HG03558 (cell line): ENCODE data around the gene NMT1.
A peak's percentile ranks its signal among the peaks of the same experiment; 100 is the strongest.

ENCODE experiments used
- ATAC-seq: cut with Tn5 transposase; IDR thresholded peaks from one replicate; pipeline ENCODE4 v1.9.1; 2021; ENCODE audit warnings: moderate number of reproducible peaks; ENCODE audit not compliant: unreplicated experiment; ENCODE audit errors: extremely low read depth

NMT1 gene

DNA sequence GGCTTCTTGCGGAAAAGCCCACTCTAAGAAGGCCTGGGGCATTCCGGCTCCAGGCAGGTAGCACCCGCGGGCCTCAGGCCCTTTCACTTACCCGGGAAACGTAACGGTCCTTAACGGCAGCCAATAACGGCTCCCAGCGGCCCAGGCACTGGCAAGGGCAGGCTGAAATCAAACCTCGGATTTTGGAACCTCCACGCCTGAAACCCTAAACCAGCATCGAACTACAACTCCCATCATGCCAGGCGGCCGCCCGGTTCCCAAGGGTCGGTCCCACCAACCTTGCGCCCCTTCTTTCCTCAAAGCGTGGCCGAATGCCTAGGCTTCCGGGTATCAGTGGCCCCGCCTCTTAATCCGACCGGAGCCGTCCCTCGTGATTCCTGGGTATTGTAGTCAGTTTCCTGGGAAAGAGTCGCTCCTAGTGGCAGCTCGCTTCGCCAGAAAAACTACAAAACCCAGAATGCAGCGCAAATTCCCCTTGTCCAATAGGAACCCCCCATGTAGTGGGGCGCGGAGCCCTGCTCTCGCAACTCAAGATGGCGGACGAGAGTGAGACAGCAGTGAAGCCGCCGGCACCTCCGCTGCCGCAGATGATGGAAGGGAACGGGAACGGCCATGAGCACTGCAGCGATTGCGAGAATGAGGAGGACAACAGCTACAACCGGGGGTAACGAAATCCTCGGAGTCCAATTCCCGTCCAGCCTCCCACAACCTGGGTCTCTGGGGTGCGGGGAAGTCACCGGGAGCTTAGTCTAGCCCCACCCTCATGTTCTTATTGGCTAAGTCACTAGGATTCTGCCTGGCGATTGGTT, at the start of gene NMT1:
TSS of gene NMT1 (plus strand) at position 521 of the 809 bp plus-strand sequence. CDS start at position 534, 13 bp downstream.
- peak; percentile 61 for ATAC-seq

DNA sequence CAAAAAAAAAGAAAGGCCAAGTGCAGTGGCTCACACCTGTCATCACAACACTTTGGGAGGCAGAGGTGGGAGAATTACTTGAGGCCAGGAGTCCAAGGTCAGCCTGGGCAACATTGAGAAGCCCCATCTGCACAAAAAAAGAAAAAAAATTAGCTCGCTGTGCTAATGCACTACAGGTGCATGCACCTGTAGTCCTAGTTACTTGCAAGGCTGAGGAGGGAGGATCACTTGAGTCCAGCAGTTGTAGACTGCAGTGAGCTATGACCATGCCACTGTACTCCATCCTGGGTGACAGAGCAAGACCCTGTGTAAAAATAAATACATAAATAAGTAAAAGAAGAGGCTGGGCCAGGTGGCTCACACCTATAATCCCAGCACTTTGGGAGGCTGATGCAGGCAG, 49.4 kb upstream of the NMT1 start:
- ATAC-seq: no peak

DNA sequence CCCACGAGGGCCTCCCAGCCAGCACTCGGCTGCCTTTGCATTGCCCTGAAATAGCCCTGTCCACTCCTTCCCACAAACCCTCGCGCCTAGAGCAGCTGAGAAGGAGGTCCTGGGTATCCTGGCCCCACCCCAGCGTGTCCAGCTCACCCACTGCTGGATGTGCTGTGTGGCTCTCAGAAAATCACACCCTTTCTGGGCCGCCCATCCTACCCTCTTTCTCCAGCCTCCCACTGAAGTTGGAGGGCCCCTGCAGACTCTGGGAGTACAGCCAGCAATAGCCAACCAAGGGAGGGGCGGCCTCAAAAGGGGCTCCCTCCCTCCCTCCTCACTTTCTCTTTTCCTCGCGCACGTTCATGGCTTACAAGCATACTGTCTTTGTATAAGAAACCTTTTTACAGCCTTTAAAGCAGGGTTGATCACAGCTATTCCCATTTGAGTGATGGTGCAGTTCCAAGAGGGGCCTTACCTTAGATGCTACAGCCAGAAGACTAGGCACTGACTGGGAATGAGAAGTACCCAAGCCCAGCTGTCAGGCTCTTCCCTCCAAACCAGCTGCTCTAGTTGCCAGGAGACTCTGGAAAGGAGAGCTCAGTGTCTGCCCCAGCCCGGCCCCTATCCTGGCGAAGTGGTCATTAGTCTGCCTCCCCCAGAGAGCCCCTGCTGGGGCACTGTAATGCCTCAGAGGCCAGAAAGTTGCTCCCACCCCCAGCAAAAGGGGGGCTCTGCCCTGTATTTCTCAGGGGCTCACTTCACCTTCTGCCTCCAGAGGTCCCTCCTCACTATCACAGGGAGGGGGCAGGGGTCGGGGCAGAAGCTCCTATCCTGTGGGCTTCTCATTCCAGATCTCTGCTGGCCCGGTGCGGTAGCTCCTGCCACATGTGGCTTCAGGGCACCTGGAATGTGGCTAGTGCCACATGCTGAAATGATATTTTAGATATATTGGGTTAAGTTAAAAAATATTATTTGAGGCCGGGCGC, 47.8 kb upstream of the NMT1 start:
- no peak for ATAC-seq

DNA sequence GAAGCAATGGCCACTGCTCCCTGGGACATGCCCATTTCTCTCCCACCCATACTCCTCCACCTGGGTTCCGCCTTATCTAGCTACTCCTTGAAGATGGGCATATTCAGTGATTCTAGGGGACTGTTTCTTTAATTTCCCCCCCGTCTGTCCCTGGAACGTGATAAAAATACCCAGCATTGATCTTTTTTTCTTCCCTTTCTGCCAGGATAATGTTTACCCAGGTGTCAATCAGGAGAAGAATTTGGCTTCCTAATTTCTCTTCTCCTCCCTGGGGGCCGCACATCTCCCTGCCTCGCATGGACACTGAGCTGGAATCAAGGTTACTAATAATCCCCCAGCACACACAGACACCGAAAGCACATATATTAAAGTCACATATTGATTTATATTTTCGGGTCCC, 44.9 kb upstream of the NMT1 start:
- no peak for ATAC-seq

DNA sequence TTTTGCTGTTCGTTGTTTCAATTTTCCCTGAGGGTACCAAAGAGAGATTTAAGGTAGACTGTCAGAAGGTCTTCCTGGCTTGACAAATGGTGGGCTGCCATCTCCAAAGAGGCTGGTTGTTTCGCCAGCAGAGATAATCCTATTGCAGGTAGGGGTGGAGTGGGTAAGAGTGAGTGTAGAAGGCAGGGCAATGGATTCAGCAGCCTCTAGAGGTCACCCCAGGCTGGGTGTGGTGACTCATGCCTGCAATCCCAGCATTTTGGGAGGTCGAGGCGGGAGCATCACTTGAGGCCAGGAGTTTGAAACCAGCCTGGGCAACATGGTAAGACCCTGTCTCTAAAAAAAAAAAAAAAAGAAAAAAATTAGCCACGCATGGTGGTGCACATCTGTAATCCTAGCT, 44.3 kb upstream of the NMT1 start:
- ATAC-seq: no peak

DNA sequence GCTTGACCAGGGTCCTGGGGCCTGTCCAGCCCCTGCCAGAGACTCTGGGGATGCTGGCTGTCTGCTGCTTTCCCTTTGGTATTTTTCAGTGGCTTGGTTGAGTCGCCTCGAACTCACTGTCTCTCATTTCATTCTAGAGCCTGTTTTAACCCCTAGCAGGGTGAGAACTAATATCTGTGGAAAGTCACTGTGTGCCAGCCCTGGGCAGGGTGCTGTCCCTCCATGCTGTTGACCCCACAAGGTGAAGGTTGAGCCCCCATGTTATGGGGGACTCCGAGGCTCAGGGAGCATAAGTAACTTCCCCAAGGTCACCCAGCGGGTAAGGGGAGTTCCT, 42.6 kb upstream of the NMT1 start:
- no peak for ATAC-seq

DNA sequence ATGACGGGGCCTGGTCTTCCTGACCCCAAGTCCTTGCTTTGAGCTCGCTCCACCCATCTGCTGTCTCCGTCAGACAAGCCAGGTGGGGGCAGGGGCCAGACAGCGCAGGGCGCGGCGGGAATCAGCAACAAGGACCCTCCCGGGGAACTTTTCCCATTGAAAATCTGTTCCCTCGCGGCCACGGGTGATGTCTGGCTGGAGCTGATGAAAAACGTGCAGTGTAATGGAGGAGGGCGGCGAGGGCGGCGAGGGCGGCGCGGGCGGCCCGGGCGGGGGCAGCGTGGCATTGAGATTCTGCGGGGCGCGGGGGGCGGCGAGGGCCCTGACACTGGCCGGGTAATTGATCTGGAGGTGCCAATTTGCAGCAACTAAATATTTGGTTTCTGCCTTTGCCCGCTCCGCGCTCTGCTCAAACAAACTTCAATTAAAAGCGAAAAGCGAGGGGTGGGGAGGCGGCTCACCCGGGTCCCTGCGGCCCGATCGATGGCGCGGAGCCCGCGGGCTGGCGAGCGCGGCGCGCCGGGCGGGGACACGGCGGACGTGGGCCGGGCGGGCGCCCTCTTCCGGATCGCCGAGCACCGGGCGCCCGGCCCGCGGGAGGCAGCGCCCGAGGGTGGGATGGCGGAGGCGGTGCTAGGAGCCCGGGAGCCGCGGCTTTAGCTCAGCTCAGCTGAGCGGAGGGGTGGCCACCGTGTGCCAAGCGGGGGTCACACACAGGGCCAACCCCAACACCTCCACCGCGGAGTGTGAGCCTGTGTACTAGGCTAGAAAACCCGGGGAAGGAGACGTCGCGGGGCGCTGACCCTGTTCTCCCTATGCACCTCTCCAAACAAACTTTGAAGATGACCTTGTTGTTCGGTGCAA, 42.0 kb upstream of the NMT1 start:
- no peak for ATAC-seq

DNA sequence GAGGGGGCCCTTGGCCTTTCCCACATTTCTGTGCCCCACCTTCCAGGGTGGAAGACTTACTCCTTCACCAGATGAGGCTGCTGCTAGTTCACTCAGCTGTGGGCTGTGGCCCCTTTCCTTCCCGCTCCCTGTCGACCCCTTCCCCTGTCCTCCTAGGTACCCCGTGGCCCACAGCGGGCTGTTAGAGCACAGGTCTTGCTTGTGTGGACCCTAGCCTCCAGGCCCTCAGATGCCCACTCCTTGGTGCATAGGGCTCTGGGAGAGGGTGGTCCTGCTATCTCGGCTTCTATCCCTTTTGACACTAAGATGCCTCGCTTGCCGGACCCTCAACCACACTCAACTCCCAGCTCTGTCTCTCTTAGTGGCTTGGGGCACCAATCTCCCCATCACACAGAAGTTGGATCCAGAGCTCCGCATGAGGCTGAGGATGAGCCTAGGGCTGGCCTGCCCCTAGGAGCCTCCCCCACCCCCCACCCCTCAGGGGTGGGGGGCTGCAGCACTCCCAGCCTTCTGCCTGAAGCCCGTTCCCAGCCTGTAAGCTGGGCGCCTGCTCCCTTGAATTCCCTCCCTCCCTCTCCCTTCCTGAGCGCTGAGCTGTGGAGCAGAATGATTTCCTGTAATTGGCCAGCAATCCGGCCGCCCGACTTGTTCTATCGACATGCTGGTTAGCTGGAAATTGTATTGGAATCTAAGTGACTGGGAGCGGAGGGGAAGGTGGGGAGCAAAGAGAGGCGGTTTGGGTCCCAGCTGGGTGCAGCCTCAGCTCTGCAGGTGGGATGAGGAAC, 40.6 kb upstream of the NMT1 start:
- no peak for ATAC-seq

DNA sequence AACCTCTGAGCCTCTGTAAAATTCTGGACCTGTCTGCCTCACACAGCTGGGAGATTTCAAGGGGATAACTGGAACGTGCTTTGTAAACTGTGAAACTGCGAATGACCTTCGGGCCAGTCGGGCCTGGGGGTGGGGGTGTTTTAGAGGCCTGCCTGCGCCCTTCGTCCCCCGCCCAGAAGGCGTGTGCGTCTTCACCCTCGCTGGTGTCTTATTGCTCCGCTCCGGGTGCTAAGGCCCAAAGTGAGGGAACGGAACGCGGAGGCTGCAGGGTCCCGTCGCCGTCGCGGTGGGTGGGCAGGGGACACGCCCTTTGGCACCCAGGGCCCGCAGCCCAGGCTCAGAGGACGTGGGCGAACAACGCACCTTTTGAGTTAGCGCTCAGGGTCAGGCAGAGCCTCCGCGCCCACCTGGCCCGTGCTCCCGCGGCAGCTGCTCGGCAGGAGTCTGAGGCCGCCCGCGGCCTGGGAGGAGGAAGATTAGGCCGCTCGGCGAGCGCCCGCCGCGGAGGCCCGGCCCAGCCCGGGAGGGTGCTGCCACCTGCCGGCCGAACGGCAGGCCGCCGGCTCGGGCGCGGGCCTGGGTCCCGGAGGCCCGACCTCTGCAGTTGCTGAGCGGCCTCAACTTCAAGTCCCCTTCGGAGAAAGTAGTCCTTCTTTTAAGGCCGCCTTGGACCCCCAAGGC, 39.4 kb upstream of the NMT1 start:
- no peak for ATAC-seq

DNA sequence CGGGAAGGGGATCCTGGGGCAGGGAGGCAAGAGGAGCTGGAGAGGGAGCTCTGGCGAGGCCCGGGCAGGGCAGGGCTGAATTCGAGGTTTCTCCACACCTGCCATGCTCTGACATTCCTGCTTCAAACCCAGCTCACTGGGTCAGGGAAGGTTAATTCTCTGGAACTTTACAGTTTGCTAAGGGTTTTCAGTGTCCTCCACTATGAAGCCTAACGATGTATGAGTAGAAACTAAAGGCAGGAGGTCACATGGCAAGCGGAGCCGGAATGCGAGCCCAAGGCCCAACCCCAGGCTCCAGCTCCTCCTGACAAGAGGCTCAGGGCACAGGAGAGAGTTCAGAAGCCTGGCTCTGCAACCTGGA, 38.8 kb upstream of the NMT1 start:
- no peak for ATAC-seq

DNA sequence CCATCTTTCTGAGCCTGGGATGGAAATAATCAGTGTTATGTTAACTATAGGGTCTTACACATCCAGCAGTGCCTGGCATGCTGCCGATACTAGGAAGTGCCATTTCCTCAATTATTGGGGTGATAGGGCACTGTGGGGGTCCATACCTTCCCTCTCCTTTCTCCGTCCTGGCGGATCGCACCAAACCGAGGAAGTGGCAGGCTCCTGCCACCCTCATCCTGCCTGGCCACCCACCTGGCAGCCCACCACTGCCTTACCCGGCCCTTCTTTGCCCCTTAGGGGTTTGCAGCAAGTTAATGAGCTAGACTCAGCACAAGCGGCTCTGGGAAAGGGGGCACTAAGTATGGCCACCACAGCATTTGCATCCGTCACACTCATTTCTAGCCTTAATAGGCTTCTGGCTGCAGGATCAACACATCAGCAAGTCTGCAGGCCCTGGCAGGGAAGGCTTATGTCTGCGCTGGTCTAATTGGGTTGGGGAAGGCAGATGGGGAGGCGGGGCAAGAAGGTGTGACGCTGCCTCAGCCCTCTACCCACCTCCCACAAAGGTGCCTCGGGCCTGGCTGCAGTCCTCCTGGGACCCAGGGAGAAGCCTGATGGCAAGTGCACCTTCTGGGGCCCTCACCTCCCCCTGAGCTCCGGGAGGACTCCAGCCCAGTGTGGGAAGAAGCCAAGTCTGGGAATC, 38.3 kb upstream of the NMT1 start:
- no peak for ATAC-seq

DNA sequence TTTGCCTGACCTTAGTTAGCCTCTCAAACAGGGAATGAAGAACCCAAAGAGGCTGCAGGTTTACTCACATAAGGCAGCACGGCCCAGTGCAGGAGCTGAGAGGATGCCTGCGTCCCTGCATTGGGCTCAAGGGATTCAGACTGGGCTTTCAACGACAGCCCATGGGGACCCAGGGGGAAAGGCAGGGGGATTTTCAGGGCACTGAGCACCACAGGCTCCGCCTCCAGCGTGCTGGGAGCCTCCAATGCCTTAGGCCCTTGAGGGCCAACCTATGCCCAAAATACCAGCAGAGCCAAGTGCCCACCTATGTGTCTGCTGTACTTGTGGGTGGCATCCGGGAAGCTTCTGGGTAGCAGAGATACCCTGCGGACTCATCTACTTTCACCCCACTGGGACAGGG, 32.0 kb upstream of the NMT1 start:
- ATAC-seq: no peak

DNA sequence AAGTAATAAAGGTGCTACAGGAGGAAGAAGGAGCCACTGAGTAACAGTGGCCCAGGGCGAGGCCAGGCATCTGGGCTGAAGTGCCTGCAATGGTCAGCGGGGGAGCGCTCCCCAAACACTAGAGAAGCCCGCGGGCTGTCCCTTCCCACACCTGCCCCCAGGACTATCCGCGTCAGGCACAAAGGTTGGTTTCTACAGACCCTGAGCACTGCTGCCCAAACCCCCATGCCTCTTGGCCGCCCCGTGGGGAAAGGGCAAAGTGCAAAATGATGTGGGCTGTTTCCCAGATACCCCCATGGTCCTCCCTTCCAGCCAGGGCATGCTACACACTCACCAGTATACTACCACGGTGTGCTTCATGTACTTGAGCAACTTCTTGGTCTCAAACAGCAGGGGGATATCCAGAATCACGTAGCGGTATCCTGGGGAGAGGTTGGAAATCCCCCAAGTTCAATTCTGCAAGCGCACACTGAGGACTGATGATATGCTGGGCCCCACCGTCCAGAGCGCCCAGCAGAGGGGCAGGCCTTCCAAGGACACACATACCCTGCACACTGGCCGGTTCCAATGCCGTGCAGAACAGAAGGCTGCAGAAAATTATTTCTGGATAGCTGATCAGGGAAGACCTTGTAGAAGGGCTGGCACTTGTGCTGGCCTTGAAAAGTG, 31.2 kb upstream of the NMT1 start:
- ATAC-seq: no peak

DNA sequence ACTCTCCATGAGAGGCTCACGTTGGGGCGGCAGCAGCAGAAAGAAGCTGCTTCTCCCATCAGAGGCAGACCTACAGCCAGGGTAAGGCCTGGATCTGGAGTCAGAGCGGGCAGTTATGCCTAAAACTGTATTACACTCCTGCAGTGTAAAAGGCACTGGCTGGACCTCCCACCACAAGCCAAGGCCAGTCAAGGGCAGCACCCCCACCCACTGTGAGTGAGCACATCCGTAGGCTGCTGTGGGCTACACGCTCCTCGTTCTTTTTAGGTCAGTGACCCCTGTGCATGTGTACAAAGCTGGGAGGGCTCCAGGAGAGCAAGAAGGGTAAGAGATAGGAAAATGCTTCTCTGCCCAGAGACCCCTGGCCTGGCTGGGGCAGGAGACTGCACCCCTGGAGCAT, 30.4 kb upstream of the NMT1 start:
- ATAC-seq: no peak

DNA sequence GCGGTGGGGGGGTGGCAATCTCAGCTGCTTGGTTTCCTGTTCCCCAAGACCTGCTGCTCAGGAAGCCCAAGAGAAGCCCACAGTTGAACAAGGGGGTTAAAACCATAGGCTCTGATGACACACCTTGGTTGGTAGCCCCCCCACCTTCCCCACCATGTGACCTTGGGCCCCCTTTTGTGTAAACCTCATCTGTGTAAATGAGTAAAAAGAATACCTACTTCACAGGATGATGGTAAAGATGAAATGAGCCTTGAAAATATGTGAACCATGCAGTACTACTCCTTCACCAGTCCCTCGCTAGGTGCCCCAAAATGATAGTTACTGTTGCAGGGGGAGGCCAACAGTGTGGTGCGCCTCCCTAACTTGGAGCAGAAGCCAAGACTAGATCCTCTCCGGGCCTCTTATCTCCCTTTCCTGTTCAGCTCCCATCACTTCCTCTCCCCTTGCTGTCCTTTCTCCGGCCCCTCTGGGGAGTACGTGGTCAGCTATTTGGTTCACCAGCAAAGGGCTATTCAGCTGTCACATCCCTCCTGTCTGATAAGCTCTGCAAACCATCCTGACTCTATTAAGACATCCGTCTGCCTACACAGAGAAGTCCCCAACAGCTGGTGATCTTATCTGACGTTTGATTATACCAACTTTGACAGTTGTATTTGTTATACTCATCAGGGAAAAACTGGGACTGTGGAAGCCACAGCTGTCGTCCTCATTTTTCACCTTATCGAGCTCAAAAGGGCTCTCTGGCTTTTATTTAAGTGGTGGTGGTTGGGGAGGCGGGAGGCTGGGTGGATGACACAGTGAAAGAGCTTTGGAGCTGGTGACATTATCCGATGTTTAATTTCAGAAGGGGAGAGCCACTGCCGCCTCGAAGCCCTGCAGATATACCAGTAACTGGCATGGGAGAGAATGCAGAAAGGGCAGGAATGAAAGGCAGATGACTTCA, 29.6 kb upstream of the NMT1 start:
- no peak for ATAC-seq

DNA sequence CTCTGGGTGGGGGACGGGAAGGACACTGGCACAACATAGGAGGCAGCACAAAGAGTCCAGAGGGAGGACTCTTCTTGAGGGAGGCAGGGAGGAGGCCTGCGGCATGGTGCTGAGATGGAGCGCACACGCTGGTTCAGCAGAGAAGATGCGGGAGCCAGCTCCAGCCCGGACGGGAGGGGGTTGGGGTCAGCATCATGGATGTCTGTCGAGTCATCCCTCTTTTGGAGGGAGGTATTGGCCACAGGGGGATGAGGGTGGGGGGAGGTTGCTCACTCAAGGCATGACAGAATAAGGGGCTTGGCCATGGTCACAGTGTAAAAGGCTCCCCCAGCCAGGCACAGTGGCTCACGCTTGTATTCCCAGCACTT, 29.0 kb upstream of the NMT1 start:
- no peak for ATAC-seq

DNA sequence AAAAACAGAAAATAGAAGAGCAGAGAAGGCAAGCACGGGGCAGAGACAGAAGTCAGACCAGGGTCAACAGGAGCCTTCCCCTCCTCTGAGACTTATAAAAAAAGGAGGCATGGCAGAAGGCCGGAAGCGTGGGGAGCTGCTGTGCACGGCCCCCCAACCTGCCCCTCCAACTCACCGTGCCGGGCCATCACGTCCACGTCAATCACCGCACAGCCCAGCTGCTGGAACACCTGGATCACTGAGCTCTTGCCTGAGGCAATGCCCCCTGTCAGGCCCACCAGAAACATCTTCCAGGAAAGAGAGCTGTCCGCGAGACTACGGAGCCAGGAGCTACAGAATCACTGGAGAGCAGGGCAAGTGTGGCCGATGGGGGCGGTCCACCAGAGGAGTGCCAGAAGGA, 26.5 kb upstream of the NMT1 start:
- no peak for ATAC-seq
